T-helper 9 cell (primary cell): ENCODE results near the gene ANO9.
"Not testable (repeated sequence)": the region's sequence is repeated elsewhere in the genome, so short reads cannot be mapped to it uniquely, and the experiment has no call there.

Experiments
- DNase-seq: peaks from one replicate; pipeline ENCODE4 v3.0.0-alpha.2; 2020

ANO9 gene

DNA sequence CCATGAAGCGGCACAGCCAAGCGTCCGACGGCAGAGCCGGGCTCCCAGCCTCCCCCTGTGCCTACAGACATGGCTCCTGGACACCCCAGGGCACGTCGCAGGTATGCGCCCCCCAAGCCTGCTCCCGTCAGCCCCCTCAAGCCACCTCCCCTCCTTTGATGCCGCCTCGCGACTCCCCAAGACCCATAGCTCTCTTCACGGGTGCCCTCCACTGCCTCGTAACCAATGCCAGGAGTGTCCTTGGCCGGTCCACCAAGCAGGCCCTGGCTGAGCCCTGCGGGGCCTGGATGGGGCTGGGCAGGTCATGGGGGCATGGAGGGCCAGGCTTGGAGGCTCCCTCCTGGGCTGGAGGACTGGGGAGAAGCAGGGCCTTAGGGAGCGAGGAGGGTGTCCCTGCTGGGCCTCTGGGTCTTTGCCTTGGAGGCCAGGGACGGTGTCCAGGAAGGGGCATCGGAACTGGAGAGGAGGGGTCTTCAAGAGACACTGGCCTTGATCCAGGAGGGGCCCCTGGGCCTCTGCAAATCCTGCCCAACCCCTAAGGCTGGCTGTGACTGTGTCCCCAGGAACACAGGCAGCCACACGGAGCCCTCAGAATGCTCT lies 9.2 kb downstream of the ANO9 start:
- no peak for DNase-seq

DNA sequence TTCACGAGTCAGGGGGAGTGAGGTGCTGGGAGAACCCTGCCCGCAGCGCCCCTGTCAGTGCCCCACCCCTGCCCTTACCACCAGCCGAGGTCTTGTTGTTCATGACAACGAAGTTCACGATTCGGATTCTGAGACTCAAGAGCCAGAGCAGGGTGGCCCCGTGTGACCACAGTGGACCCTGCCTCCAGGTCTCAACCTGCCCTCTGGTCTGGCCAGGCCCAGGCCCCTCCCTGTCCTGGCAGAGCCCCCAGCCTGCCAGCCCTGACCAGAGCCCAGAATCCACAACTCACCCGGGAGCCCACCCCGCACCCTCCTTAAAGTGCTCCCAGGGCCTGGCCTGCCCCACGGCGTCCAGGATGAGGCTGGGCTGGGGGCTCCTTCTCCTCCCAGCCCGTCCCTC lies 9.9 kb downstream of the ANO9 start:
- no peak for DNase-seq

DNA sequence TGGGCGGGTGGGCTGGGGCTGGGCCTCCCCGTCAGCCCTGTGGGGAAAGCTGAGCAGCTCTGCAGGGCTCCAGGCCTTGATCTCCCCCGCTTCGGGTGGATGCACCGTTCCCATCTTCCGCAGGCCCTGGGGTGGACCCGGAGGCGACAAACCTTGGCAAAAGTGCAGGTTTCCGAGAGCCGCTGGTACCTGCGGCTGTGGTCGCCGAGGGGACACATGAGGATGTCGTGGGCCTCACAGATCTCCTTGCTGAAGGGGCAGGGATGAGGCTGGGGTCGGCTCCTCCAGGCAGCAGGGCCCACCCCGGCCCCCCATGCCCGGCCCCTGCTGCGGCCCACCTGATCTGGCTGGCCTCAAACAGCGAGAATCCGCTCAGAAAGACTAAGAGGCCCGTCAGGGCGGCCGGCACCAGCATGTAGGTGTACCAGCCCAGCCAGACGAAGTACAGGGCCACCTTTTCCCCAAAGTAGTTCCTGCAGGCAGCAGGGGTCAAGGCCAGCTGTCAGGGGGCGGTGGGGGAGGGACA lies 11.8 kb downstream of the ANO9 start:
- no peak for DNase-seq

DNA sequence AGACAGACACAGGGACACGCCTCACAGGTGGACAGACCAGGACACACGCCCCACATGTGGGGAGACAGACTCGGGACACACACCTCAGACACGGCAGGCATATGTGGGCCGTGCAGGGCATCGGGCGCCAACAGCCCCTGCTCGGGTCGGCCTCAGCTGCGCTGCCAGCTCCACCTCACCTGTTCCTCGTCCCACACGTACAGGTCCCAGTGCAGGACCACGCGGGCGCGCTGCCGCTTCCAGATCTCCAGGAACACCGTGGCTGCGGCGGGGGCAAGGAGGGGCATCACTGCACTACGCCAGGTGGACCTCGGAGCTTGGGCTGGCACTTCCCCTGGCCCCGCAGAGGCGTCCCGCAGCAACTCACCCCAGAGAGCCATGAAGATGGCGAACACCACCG lies 12.4 kb downstream of the ANO9 start:
- DNase-seq, result no peak

DNA sequence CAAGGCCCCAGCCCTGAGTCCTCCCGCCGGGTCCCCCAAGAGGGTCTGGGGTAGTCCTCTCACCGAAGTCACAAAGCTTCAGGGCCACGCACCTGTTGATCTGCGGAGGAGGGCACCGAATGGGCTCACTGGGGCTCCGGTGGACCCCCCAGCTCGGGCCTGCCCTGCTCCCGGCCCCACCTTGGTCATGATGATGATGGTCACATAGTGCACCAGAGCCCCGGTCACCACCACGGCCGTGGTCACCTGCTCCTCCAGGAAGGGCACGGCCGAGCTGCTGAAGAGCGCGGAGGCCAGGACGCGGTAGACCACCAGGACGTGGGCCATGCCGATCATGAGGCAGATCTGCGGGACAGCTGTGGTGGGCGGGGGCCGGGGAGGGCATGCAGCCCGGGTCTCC lies 13.5 kb downstream of the ANO9 start:
- DNase-seq, result no peak

- no peak for DNase-seq
Observed at GRCh38 chr11:426851-427250, 15.0 kb downstream of the ANO9 start.

- no peak for DNase-seq
Observed at GRCh38 chr11:425301-425700, 16.5 kb downstream of the ANO9 start.

GRCh38 chr11:424766-425165 lies 17.0 kb downstream of the ANO9 start:
- DNase-seq, result not testable (repeated sequence)

DNA sequence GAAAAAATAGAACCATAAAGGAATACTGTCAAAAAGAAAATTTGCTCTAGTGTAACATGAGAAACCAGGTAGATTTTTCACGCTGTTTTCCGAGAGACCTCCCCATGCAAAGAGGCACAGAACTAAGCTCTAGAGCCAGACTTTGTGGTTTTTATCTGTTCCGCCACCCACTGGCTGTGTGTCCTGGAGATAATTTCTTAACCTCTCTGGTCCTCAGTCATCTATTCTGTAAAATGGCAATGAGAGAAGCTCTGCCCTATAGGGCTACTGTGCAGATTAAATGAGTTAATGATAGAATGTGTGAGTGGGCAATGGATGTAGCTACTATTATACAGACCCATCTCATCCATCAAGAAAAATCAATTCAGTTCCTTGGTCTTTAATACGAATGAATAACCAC lies 17.6 kb downstream of the ANO9 start:
- no peak for DNase-seq

DNA sequence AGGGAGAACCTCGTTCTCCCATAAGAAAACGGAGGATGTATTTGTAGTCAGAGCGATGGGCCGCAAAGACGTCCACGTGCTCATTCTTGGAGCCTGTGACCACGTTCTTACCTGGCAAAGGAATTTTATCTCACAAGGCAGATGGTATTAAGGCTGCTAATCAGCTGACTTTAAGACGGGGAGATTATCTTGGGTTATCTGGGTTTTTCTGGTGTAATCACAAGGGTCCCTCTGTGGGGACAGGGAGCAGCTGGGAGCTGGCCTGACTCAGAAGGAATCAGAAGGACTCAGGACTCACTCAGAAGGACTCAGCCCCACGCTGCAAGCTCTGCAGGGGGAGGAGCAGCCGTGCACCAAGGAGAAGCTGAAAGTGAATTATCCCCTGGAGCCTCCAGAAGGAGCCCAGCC lies 19.6 kb downstream of the ANO9 start:
- no peak for DNase-seq

DNA sequence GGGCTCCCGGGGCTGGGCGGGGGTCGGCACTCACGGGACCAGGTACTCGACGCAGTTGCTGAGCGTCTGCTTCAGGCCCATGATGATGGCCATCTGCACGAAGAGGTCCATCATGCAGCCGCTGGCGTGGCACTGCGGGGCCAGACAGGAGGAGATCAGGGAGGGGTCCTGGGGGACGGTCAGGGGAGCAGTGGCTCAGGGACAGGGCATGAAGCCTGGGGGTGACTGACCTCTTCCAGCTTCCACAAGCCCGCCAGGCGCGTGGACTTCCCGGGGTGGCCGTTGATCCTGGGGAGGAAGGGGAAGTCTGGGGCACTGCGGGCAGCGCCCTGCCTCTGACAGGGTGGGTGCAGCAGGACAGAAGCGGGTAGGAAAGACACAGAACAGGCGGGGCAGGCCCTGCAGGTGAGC lies 20.9 kb downstream of the ANO9 start:
- DNase-seq, result no peak

DNA sequence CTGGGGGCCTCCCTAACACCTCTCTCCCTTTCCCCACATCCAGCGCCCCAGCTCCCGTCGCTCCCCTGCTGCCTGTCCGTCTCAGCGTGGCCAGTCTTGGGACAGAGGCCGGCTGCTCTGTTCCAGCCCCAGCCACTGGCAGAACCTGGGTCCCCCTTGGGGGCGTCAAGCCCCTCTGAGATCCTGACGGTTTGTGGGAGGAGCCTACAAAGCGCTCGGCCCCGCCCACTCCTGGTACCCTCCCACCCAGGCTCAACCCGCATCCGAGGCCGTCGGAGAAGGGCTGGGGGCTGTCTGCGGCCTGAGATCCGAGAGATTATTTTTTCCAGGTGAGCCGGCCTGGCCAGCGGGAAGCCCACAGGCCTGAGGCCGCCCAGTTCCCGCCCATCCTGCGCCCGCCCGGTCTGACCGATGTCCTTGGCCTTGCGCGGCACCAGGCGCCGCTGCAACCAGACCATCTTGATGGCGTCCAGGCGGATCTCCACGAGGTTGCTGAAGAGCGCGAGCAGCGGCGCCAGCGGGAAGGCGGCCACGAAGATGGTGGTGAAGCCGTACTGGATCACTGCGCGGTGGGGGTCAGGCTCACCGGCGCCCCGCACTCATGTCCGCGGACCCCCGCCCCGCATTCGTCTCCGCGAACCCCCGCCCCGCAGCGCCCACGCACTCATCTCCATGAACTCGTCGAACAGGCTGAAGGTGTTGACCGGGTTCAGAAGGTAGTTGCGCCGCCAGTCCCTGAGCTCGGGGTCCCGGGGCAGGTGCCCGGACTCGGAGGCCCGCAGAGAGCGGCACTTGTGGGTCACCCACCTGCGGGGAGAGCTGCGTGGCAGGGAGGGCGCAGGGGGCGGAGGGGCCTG lies 21.5 kb downstream of the ANO9 start:
- DNase-seq, result no peak

DNA sequence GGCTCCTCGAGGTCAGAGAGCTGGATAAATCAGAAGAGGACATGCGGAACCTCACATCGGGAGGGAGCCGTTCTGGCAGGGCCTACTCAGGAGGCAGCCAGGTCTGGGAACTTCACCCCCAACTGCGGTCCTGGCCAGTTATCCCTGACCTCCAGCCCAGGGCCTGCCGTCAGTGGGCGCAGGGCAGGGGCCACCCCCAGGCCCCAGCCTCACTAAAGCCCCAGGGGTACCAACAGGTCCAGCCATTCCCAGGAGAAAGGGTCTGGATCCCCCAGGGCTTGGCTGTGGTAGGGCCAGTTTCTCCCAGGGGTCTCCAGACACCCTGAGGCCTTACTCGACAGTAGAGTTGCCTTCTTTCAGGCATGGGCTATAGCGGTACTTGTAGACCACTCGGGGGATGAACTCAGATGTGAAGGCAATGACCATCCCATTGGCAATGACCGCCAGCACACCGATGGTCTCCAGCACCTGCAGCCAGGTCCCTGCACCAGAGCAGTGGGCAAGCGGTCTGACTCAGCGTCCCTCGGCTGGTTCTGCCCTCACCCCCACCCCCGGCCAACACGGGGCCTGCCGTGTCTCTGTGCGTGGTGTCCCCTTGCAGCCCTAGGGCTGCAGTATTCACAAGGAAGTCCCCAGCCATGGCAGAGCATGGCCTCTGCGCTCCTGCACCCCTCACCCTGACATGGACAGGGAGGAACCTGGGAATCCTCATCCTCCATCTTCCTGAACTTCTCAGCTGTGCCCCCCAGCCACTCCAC lies 22.4 kb downstream of the ANO9 start:
- no peak for DNase-seq

DNA sequence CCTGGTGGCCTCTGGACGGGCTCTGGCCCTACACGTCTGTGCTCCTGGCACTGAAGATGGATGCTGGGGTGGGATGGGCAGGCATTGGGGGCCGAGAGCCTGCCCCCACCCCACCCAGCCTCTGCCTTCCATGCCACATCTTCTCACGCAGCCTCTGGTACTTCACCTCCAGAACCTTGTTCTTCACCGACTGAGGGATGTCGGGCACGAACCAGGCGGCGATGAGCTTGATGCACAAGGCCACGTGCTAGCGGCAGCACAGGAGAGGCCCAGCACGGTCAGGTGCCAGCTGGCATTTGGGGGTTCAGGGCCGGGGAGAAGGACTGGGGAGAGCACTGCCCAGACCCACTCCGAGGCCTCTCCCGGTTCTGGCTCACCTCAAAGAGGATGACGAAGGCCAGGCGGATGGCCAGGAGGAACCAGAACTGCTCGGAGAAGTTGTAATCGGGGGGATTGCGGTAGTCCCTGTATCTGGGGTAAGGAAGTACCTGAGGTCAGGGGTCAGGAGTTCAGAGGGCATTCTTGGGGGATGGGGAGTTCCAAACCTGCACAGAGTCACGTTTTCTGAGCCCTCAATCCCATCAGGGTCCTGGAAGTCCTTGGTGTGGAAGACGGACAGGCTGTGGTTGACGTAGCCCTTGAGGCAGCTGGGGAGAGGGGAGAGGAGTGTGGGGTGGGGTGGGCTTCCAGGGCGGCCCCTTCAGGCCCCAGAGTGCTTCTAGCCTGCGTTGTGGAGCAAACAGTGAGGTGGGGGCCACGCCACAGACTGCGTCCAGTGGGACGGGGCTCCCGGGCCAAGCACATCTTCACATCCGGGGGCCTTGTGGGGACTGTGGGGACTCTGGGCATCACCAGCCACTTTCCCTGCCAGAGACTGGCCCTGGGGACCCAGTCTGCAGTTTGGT lies 23.2 kb downstream of the ANO9 start:
- no peak for DNase-seq

GRCh38 chr11:417652-418342 lies 24.0 kb downstream of the ANO9 start:
- no peak for DNase-seq

DNA sequence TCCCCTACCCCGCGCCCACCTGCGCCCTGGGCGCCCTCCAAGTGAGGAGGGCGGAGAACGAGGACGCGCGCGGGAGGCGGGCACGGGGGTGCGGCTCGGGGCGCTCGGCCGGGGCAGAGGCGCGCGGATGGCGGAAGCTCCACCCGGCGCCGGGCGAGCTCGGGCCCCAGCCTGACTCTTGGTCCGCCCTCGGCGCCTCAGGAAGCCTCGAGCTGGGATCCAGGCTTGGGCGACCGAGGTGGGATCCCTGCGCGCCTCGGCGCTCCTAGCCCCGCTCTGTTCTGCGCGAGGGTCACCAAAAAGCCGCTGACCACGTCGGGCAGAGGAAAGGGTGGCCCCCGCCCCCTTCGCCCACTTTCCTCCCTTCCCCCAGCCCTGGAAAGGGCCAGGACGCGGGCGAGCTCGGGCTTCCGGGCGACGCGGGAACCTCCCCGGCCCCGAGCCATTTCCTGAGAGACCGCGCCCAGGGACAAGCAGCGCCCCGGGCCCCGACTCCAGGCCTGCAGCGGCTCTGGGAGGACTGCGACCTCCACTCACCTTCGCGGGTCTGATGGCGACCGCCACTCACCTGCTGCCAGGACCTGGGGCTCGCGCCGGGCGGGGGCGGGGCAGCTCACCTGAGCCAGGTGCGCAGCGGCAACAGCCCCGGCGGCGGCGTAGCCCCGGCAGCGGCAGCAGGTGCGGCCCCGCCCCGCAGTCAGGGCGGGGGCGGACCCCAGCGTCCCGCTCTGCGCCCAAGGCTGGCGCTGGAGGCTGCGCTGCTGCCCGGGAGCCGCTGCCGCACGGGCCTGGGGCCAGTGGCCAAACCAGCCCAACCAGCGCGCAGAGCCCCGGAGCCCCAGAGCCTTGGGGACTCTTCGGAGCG lies 24.8 kb downstream of the ANO9 start:
- no peak for DNase-seq

DNA sequence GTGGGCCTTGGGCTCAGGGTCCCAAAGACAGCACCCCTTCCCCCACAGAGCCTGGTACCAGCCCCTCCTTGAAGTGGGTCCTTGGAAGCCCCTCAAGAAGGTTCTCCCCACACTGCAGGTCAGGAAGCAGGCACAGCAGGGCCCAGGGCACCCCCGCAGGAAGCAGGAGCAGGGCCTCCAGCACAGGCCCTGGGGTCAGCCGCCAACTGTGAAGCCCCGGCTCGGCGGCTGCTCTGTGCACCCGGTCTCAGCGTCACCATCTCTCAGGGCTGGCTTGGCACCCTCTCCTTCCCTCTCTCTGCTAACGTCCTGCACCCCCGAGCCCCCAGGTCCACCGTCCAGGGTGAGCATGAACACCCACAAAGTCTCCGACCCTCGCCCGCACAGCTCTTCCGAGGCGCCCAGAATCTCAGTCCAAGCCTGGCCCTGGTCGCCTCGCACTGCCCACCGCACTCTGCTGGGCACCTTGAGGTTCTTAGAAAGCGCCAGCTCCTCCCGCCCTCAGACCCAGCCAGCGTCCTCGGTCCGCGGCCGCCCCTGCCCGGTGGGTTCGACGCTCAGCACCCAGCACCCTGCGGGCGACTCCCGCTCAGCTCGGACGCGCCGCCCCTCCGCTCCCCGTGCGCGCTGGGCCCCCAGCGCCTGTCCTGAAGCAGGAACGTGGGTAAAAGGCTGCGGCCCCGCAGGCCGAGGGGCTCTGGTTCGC lies 25.6 kb downstream of the ANO9 start:
- no peak for DNase-seq

DNA sequence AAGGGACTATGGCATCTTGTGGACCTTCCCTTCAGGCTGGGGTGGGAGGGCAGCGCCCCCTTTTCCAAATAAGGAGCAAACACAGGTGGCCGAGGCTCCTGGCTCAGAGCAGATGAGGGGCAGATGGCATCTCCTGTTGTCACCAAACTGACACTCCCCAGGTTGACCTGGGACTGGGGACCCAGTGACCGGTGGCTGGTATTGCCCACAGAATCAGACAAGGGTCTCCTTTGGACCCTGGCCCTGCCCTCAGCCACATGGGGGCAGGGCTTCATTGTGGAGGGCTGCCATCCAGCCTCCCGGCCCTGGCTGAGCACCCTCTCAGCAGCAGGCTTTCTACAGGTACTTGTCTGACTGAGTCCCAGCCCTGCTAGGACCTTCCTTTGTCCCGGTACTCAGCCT lies 26.2 kb downstream of the ANO9 start:
- no peak for DNase-seq

DNA sequence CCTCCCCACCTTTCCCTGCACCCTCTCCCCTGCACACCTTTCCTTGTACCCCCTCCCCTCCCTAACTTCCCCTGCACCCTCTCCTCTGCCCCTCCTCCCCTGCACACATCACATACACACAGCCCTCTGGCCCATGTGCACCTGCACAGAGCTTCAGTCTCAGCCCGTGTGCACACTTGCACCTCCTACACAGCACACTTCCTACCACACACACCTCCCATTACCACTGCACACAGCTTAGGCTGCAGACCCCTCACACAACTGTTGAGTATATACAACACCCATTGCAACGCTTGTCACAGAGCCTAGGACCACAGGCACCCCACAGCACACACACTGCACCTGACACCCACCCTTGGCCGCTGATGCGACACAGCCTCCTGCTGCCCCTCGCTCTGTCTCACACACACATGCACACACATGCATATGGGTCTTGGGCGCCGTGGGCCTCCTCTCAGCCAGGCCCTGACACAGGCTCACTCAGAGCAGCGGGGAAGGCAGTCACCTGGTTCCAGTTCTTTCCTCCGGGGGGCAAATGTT lies 27.4 kb downstream of the ANO9 start:
- DNase-seq, result no peak
